ENCODE measurements around the gene PFKFB2.

DNA sequence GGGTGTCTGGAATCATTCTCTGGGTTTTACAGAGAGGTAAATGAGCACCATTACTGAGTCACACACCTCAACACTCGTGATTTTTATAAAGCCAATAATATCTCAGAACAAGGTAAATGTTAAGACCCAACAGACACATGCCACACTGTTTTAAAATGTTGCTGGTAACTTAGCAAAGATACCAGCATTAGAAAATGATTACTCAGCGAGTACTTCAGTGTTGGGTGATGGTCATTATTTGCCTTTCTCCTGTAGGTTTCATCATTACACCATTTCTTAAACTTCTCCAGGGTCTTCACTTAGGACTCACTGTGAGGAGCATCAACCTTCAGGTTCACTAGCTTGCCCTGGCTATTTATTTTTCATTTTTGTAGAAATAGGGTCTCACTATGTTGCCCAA is 28.7 kb downstream of the PFKFB2 start:
- TF ChIP-seq CTCF (IDR thresholded peaks at IDR 0.05; ENCODE audit: low read depth, low read length, poor library complexity, severe bottlenecking) (no peak), EZH2phosphoT487 (IDR thresholded peaks at IDR 0.05; ENCODE audit: borderline replicate concordance, low read length) (no peak)

Measured in DOHH2 (cell line).